GM10248 (cell line): ENCODE data around the gene EYA4.

Experiments
- CTCF ChIA-PET: fragments of 300-600 bp; sonication (Branson Sonifier 250); formaldehyde crosslinking; extraction: SDS; loops from one replicate; lab custom pipeline; 2021; ENCODE audit warnings: antibody characterized with exemption; lab: Yijun Ruan, JAX
- POLR2A ChIA-PET: fragments of 350-650 bp; sonication (Branson Sonifier 250); formaldehyde crosslinking; extraction: SDS; loops from one replicate; lab custom pipeline; 2020; ENCODE audit warnings: antibody characterized with exemption; lab: Yijun Ruan, JAX
- DNase-seq: peaks from one replicate; pipeline ENCODE4 v3.0.0; 2012; ENCODE audit errors: extremely low spot score
- TF ChIP-seq, protein P1 (sequence below): IDR thresholded peaks from 2 replicates; pipeline ENCODE4 v1.5.1; 2012; ENCODE audit warnings: mild to moderate bottlenecking, low read depth; ENCODE audit errors: extremely low read depth, missing control alignments, control extremely low read depth

Gene EYA4

DNA sequence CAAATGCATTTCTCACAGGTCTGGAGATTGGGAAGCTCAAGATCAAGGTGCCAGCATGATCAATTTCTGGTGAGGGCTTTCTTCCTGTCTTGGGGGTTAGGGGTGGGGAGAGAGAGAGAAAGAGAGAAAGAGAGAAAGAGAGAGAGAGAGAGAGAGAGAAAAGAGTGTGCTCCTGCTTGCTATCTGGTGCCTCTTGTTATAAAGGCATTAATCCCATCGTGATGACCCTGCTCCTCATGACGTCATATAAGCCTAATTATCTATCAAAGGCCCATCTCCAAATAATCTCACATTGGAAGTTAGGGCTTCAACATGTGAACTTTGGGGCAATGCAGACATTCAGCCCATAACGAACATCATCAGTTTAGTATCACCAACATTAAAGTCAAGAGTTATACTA is 114.8 kb downstream of the EYA4 start:
- TF ChIP-seq, protein P1, sequence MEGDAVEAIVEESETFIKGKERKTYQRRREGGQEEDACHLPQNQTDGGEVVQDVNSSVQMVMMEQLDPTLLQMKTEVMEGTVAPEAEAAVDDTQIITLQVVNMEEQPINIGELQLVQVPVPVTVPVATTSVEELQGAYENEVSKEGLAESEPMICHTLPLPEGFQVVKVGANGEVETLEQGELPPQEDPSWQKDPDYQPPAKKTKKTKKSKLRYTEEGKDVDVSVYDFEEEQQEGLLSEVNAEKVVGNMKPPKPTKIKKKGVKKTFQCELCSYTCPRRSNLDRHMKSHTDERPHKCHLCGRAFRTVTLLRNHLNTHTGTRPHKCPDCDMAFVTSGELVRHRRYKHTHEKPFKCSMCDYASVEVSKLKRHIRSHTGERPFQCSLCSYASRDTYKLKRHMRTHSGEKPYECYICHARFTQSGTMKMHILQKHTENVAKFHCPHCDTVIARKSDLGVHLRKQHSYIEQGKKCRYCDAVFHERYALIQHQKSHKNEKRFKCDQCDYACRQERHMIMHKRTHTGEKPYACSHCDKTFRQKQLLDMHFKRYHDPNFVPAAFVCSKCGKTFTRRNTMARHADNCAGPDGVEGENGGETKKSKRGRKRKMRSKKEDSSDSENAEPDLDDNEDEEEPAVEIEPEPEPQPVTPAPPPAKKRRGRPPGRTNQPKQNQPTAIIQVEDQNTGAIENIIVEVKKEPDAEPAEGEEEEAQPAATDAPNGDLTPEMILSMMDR, result no peak
- POLR2A ChIA-PET, result no interaction called here
- CTCF ChIA-PET, result no interaction called here
- no peak for DNase-seq

- CTCF ChIA-PET, result no interaction called here
- POLR2A ChIA-PET, result no interaction called here
- TF ChIP-seq, protein P1, result no peak
- no peak for DNase-seq
Measured at GRCh38 chr6:133358574-133359150, 117.5 kb downstream of the EYA4 start.

- CTCF ChIA-PET, result no interaction called here
- TF ChIP-seq, protein P1, result no peak
- no peak for DNase-seq
- POLR2A ChIA-PET, result no interaction called here
Measured at GRCh38 chr6:133359256-133359655, 118.1 kb downstream of the EYA4 start.

- CTCF ChIA-PET, result no interaction called here
Measured at GRCh38 chr6:133359760-133360159, 118.6 kb downstream of the EYA4 start.

DNA sequence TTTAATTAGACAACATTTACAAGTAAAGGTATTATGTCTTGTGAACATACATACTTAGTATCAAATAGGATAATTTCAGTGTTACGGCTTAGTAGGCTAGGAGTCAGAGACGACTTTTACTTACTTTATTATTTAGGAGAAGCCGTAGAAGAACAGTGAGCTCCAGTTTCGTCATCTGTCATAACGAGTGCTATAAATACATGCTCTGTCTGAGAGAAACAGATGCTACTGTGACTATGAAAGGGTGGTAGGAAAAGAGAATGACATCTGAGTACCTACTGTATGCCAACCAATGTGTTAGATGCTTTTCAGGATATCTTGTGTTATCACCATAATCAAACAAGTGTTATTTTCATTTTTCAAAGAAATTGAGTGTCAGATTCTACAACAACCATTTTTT is 119.0 kb downstream of the EYA4 start:
- TF ChIP-seq, protein P1, result no peak
- no peak for DNase-seq
- CTCF ChIA-PET, result no interaction called here
- POLR2A ChIA-PET, result no interaction called here

More at GRCh38 chr6:133359760-133360159, 118.6 kb downstream of the EYA4 start:
- TF ChIP-seq, protein P1, result no peak
- no peak for DNase-seq
- POLR2A ChIA-PET, result no interaction called here

- ChIA-PET POLR2A (no interaction called here), CTCF (interaction anchor here (0.7 to 1.1 kb wide), 2 partner anchors 11 to 25 kb away, joined by 3 to 4 read pairs; no protein-coding TSS in a partner anchor)
- TF ChIP-seq, protein P1, result no peak
- no peak for DNase-seq
Measured at GRCh38 chr6:133362813-133363212, 121.7 kb downstream of the EYA4 start.
